C4-2B (cell line): ENCODE measurements around the gene OR6K3.

Source experiments
- CTCF ChIP-seq: fragments of 450-650 bp; conservative IDR thresholded peaks from 2 replicates; pipeline ENCODE4 v1.5.1; 2017; ENCODE audit warnings: mild to moderate bottlenecking
- ZFX ChIP-seq: fragments of 450-650 bp; IDR thresholded peaks from 2 replicates; pipeline ENCODE4 v1.6.1; 2017

GRCh38 chr1:158717344-158717743 lies 3.2 kb downstream of the OR6K3 start:
- TF ChIP-seq CTCF (no peak), ZFX (no peak)
